Measurements from ENCODE around the gene GAS2. TPM values are rescaled to one million over a fixed set of nuclear protein-coding genes. Genes with fewer than 3 reads are reported as not detected.

Gene GAS2
- polyA plus RNA-seq, 3 donors = 0.86 to 1.00 (median 0.89) TPM

DNA sequence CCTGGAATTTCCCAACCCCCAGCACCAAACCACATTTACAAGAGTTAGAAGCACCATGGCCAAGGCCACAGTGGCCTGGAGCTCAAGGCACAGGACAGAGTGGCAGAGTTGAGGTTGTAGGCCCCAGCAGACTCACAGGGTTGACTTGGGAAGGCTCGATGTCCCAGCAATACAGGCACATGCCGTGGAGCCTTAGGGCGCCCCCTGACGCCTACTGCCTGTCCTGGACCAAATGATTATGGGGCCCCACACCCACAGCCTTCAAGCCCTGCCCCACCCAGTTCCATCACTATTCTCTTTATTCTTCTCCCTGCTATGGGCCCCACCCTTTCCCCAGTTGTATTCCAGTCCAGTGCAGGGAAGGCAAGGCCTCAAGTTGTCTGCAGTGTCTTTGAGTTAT is 193.8 kb downstream of the GAS2 start, which contains the start of gene CCDC179:
Gene CCDC179, minus strand, starts transcription at position 234 of the 400 bp plus-strand sequence. Its CDS starts 53 bp downstream, at position 181.
- intact Hi-C loops (cut with micrococcal nuclease) = no loop called here
- Mint-ChIP-seq H3K4me1 (no peaks in the 10 kb centered on the region), H3K27me3 (ENCODE audit: low read depth in 3 of 3) (peaks cover 0 to 2% (median 0%) of the 10 kb centered on the region in 3 donors), H3K36me3 (no peaks in the 10 kb centered on the region), H3K27ac (no peak within 1 kb of the TSS), H3K9me3 (peaks cover 0 to 6% (median 2%) of the 10 kb centered on the region in 7 donors), H3K4me3 (no peak within 1 kb of the TSS)
- TF ChIP-seq, protein P1, sequence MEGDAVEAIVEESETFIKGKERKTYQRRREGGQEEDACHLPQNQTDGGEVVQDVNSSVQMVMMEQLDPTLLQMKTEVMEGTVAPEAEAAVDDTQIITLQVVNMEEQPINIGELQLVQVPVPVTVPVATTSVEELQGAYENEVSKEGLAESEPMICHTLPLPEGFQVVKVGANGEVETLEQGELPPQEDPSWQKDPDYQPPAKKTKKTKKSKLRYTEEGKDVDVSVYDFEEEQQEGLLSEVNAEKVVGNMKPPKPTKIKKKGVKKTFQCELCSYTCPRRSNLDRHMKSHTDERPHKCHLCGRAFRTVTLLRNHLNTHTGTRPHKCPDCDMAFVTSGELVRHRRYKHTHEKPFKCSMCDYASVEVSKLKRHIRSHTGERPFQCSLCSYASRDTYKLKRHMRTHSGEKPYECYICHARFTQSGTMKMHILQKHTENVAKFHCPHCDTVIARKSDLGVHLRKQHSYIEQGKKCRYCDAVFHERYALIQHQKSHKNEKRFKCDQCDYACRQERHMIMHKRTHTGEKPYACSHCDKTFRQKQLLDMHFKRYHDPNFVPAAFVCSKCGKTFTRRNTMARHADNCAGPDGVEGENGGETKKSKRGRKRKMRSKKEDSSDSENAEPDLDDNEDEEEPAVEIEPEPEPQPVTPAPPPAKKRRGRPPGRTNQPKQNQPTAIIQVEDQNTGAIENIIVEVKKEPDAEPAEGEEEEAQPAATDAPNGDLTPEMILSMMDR (IDR thresholded peaks at IDR 0.05) = no peak
- Histone ChIP-seq H3K4me2 (replicated peaks; ENCODE audit: extremely low read depth, low read length, poor library complexity, severe bottlenecking) (no peak within 1 kb of the TSS), H4K20me1 (ENCODE audit: insufficient read depth, low read length) (no peaks in the 10 kb centered on the region), H3K27ac (ENCODE audit: low read depth in 1 of 2, low read length in 2 of 2) (no peak within 1 kb of the TSS), H3K4me3 (replicated peaks in 1 of 3; ENCODE audit: low read depth in 2 of 3, low read length in 3 of 3) (no peak within 1 kb of the TSS), H3K27me3 (ENCODE audit: control insufficient read depth in 2 of 2, insufficient read depth in 2 of 2, low read length in 2 of 2) (no peaks in the 10 kb centered on the region), H3K9me3 (replicated peaks in 1 of 2; ENCODE audit: control insufficient read depth in 1 of 2, insufficient read depth in 1 of 2, low read length in 2 of 2) (no peaks in the 10 kb centered on the region), H2AFZ (ENCODE audit: insufficient read depth, low read depth, low read length, poor library complexity, severe bottlenecking) (no peak within 1 kb of the TSS), H3K9ac (ENCODE audit: insufficient read depth, low read length, poor library complexity, severe bottlenecking) (no peak within 1 kb of the TSS), H3K36me3 (replicated peaks in 1 of 2; ENCODE audit: control insufficient read depth in 1 of 2, insufficient read depth in 2 of 2, low read length in 2 of 2) (no peaks in the 10 kb centered on the region), H3K4me1 (ENCODE audit: control insufficient read depth in 1 of 2, insufficient read depth in 2 of 2, low read length in 2 of 2) (no peaks in the 10 kb centered on the region), H3K79me2 (ENCODE audit: insufficient read depth, low read length) (no peaks in the 10 kb centered on the region)
- DNase-seq = no peak
- WGBS (ENCODE audit: insufficient coverage) = 98% methylated on average over 4 of the region's 4 CpGs

Small RNAs within 50 kb of the gene (small RNA-seq; reads per million reads assigned to genes)
- 0.94 reads per million for gene RNA5SP338 (ENCODE audit: insufficient read length, low read depth)

Other genes with a start within 250 kb of the GAS2 start
- 1 to 10 TPM; 1.1 to 3.9 (median 2.8) TPM for gene FANCF, start 40.8 kb upstream of the GAS2 start, polyA plus RNA-seq
- gene SVIP, start 163.2 kb downstream of the GAS2 start, polyA plus RNA-seq = 1 to 10 TPM; 1.0 to 3.1 (median 2.6) TPM
- not detected for gene CCDC179, start 193.9 kb downstream of the GAS2 start, polyA plus RNA-seq

All from CD14-positive monocyte (primary cell).